Liver (tissue), 9 donors: Measurements from ENCODE around the gene LGALS12. TPM values are rescaled to one million over a fixed set of nuclear protein-coding genes. Genes with fewer than 3 reads are reported as not detected.
"Not testable (repeated sequence)": the region's sequence is repeated elsewhere in the genome, so short reads cannot be mapped to it uniquely, and the experiment has no call there.

Experiments
- DNase-seq: peaks from one replicate; pipeline ENCODE4 v3.0.0-alpha.2; 2017; ENCODE audit warnings: low spot score
- H3K27ac ChIP-seq, 2 donors: one replicate each; pipeline ENCODE4 v1.7.0; 2013; ENCODE audit warnings: inconsistent platforms in 2 of 2, low read length in 2 of 2, control low read depth in 1 of 2, low read depth in 1 of 2, mild to moderate bottlenecking in 1 of 2
- H3K27me3 ChIP-seq, 4 donors: one replicate each; pipeline versions ENCODE4 v1.6.1 to v1.7.0; 2013; ENCODE audit warnings: low read length in 3 of 4, inconsistent platforms in 1 of 4, mild to moderate bottlenecking in 1 of 4, moderate library complexity in 1 of 4; ENCODE audit not compliant: control insufficient read depth in 4 of 4, insufficient read depth in 4 of 4
- H3K36me3 ChIP-seq, 4 donors: one replicate each; pipeline versions ENCODE4 v1.6.1 to v1.7.0; 2013; ENCODE audit warnings: low read length in 3 of 4, mild to moderate bottlenecking in 3 of 4, low read depth in 1 of 4, moderate library complexity in 1 of 4; ENCODE audit not compliant: control insufficient read depth in 4 of 4, insufficient read depth in 3 of 4
- H3K4me1 ChIP-seq, 4 donors: one replicate each; pipeline versions ENCODE4 v1.6.1 to v1.7.0; 2013; ENCODE audit warnings: low read length in 3 of 4, mild to moderate bottlenecking in 3 of 4, moderate library complexity in 1 of 4; ENCODE audit not compliant: control insufficient read depth in 4 of 4, insufficient read depth in 4 of 4
- H3K4me3 ChIP-seq, 3 donors: one replicate each; pipeline versions ENCODE4 v1.6.1 to v1.7.0; 2013; ENCODE audit warnings: low read length in 3 of 3, control low read depth in 1 of 3, low read depth in 1 of 3, mild to moderate bottlenecking in 1 of 3
- H3K9ac ChIP-seq, 2 donors: one replicate each; pipeline ENCODE4 v1.7.0; 2013; ENCODE audit warnings: low read length in 2 of 2, mild to moderate bottlenecking in 2 of 2, moderate library complexity in 2 of 2, control low read depth in 1 of 2, low read depth in 1 of 2
- H3K9me3 ChIP-seq, 4 donors: one replicate each; pipeline versions ENCODE4 v1.6.1 to v1.7.0; 2013; ENCODE audit warnings: low read length in 3 of 4; ENCODE audit not compliant: control insufficient read depth in 4 of 4
- EGR1 ChIP-seq, 2 donors: IDR thresholded peaks; 2 replicates each; pipeline ENCODE4 v1.6.1; 2016 to 2018; ENCODE audit warnings: antibody characterized with exemption in 2 of 2, low read depth in 2 of 2
- FOXA1 ChIP-seq: IDR thresholded peaks from 2 replicates; pipeline ENCODE4 v1.6.1; 2016; ENCODE audit warnings: antibody characterized with exemption
- FOXA2 ChIP-seq: IDR thresholded peaks from 2 replicates; pipeline ENCODE4 v1.6.1; 2016; ENCODE audit warnings: antibody characterized with exemption
- GABPA ChIP-seq, 2 donors: IDR thresholded peaks in 1 of 2; conservative IDR thresholded peaks in 1 of 2; 2 replicates each; pipeline ENCODE4 v1.6.1; 2016; ENCODE audit warnings: antibody characterized with exemption in 2 of 2, mild to moderate bottlenecking in 1 of 2, moderate library complexity in 1 of 2
- HNF4A ChIP-seq, 2 donors: conservative IDR thresholded peaks; 2 replicates each; pipeline ENCODE4 v1.6.1; 2016; ENCODE audit warnings: antibody characterized with exemption in 2 of 2, mild to moderate bottlenecking in 2 of 2
- HNF4G ChIP-seq: IDR thresholded peaks from 2 replicates; pipeline ENCODE4 v1.6.1; 2016; ENCODE audit warnings: antibody characterized with exemption
- JUND ChIP-seq, 2 donors: IDR thresholded peaks; 2 replicates each; pipeline ENCODE4 v1.6.1; 2016; ENCODE audit warnings: antibody characterized with exemption in 2 of 2
- NR2F2 ChIP-seq: IDR thresholded peaks from 2 replicates; pipeline ENCODE4 v1.6.1; 2016; ENCODE audit warnings: antibody characterized with exemption
- RAD21 ChIP-seq, 2 donors: IDR thresholded peaks; 2 replicates each; pipeline ENCODE4 v1.6.1; 2016; ENCODE audit warnings: antibody characterized with exemption in 2 of 2, mild to moderate bottlenecking in 2 of 2
- RXRA ChIP-seq, 2 donors: IDR thresholded peaks; 2 replicates each; pipeline ENCODE4 v1.6.1; 2017 to 2018; ENCODE audit warnings: antibody characterized with exemption in 2 of 2, mild to moderate bottlenecking in 1 of 2
- SP1 ChIP-seq: IDR thresholded peaks from 2 replicates; pipeline ENCODE4 v1.6.1; 2018; ENCODE audit warnings: antibody characterized with exemption, mild to moderate bottlenecking
- TAF1 ChIP-seq: conservative IDR thresholded peaks from 2 replicates; pipeline ENCODE4 v1.6.1; 2016; ENCODE audit warnings: antibody characterized with exemption, mild to moderate bottlenecking
- WGBS: extraction: QIAGEN DNeasy Blood & Tissue Kit; methylation state at CpG from one replicate; pipeline ENCODE4 v1.1.7; 2013; 5-methylcytosine and 5-hydroxymethylcytosine counted together
- polyA plus RNA-seq, 2 donors: library from polyadenylated mRNA; stranded (reverse) in 1 of 2; unstranded in 1 of 2; fragments of 200-250 nt in 1 of 2; fragments of >200 nt in 1 of 2; fragmentation: Nextera tagmentation in 1 of 2; extraction: Ambion mirVana in 1 of 2; gene quantifications; one replicate each; pipeline versions ENCODE4 v1.2.1 to v1.2.3, GENCODE V29; 2013 to 2015
- total RNA-seq, 2 donors: library from RNA; depleted of rRNA; stranded (reverse); fragments of >200 nt; gene quantifications; one replicate each; pipeline ENCODE4 v1.2.3, GENCODE V29; 2014
- TF ChIP-seq, protein P1 (sequence below): IDR thresholded peaks from 2 replicates; pipeline ENCODE4 v1.6.1; 2016; ENCODE audit warnings: antibody characterized with exemption
- TF ChIP-seq, protein P2 (sequence below): IDR thresholded peaks from 2 replicates; pipeline ENCODE4 v1.6.1; 2016; ENCODE audit warnings: antibody characterized with exemption
- TF ChIP-seq, protein P3 (sequence below): IDR thresholded peaks from 2 replicates; pipeline ENCODE4 v1.6.1; 2016; ENCODE audit warnings: antibody characterized with exemption
- TF ChIP-seq, protein P4 (sequence below): IDR thresholded peaks from 2 replicates; pipeline ENCODE4 v1.6.1; 2016; ENCODE audit warnings: antibody characterized with exemption, mild to moderate bottlenecking
- donor health status: healthy.
- donor health status: healthy.
- donor health status: healthy.
- donor health status: healthy.
- donor health status: healthy.

Gene LGALS12
- total and polyA plus RNA-seq, 4 donors: 0.03 to 0.98 TPM; not detected in 2

DNA sequence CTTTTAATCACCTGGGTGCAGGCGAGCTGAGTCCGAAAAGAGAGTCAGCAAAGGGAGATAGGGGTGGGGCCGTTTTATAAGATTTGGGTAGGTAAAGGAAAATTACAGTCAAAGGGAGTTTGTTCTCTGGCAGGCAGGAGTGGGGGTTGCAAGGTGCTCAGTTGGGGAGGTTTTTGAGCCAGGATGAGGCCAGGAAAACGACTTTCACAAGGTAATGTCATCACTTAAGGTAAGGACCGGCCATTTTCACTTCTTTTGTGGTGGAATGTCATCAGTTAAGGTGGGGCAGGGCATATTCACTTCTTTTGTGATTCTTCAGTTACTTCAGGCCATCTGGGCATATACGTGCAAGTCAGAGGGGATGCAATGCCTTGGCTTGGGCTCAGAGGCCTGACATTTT lies 23.5 kb downstream of the LGALS12 start:
- not testable (repeated sequence) for H3K9me3 ChIP-seq, DNase-seq, H3K36me3 ChIP-seq, H3K27me3 ChIP-seq, H3K9ac ChIP-seq, H3K4me1 ChIP-seq, H3K4me3 ChIP-seq, H3K27ac ChIP-seq
- 73% methylated on average over 6 of the region's 6 CpGs for WGBS

DNA sequence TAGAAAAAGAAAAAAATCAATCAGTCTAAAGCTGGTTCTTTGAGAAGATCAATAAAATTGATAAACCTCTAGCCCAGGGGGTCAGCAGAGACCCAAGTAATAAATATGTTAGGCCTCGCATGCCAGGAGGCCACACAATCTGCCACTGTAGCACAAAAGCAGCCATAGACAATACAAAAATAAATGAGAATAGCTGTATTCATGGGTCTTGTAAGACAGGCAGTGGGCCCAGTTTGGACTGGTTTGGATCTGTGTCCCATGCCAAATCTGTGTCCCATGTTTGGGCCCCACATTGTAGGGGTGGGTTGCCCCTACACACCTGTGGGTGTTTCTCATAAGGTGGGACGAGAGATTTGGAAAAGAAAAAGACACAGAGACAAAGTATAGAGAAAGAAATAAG lies 24.1 kb downstream of the LGALS12 start:
- H3K4me1 ChIP-seq: peaks cover 0 to 5% (median under 1%) of the 10 kb centered on the region in 4 donors
- no peaks in the 10 kb centered on the region for H3K27me3 ChIP-seq
- H3K9ac ChIP-seq: no peak overlapping the region
- no peak for TF ChIP-seq HNF4G
- TF ChIP-seq FOXA1: no peak
- no peak for TF ChIP-seq NR2F2
- no peak for TF ChIP-seq EGR1 (IDR thresholded peaks at IDR 0.05; ENCODE audit: low read depth in 2 of 2)
- TF ChIP-seq, protein P1, sequence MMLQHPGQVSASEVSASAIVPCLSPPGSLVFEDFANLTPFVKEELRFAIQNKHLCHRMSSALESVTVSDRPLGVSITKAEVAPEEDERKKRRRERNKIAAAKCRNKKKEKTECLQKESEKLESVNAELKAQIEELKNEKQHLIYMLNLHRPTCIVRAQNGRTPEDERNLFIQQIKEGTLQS: no peak
- TF ChIP-seq HNF4A (conservative IDR thresholded peaks at IDR 0.05): no peak
- no peak for TF ChIP-seq TAF1
- TF ChIP-seq, protein P2, sequence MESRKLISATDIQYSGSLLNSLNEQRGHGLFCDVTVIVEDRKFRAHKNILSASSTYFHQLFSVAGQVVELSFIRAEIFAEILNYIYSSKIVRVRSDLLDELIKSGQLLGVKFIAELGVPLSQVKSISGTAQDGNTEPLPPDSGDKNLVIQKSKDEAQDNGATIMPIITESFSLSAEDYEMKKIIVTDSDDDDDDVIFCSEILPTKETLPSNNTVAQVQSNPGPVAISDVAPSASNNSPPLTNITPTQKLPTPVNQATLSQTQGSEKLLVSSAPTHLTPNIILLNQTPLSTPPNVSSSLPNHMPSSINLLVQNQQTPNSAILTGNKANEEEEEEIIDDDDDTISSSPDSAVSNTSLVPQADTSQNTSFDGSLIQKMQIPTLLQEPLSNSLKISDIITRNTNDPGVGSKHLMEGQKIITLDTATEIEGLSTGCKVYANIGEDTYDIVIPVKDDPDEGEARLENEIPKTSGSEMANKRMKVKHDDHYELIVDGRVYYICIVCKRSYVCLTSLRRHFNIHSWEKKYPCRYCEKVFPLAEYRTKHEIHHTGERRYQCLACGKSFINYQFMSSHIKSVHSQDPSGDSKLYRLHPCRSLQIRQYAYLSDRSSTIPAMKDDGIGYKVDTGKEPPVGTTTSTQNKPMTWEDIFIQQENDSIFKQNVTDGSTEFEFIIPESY: no peak
- no peak for TF ChIP-seq FOXA2
- no peak for TF ChIP-seq SP1
- TF ChIP-seq, protein P3, sequence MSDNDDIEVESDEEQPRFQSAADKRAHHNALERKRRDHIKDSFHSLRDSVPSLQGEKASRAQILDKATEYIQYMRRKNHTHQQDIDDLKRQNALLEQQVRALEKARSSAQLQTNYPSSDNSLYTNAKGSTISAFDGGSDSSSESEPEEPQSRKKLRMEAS: no peak
- TF ChIP-seq GABPA (IDR thresholded peaks at IDR 0.05 in 1 of 2, conservative IDR thresholded peaks at IDR 0.05 in 1 of 2): no peak
- TF ChIP-seq RXRA (IDR thresholded peaks at IDR 0.05): no peak
- no peak for TF ChIP-seq JUND (IDR thresholded peaks at IDR 0.05)
- TF ChIP-seq, protein P4, sequence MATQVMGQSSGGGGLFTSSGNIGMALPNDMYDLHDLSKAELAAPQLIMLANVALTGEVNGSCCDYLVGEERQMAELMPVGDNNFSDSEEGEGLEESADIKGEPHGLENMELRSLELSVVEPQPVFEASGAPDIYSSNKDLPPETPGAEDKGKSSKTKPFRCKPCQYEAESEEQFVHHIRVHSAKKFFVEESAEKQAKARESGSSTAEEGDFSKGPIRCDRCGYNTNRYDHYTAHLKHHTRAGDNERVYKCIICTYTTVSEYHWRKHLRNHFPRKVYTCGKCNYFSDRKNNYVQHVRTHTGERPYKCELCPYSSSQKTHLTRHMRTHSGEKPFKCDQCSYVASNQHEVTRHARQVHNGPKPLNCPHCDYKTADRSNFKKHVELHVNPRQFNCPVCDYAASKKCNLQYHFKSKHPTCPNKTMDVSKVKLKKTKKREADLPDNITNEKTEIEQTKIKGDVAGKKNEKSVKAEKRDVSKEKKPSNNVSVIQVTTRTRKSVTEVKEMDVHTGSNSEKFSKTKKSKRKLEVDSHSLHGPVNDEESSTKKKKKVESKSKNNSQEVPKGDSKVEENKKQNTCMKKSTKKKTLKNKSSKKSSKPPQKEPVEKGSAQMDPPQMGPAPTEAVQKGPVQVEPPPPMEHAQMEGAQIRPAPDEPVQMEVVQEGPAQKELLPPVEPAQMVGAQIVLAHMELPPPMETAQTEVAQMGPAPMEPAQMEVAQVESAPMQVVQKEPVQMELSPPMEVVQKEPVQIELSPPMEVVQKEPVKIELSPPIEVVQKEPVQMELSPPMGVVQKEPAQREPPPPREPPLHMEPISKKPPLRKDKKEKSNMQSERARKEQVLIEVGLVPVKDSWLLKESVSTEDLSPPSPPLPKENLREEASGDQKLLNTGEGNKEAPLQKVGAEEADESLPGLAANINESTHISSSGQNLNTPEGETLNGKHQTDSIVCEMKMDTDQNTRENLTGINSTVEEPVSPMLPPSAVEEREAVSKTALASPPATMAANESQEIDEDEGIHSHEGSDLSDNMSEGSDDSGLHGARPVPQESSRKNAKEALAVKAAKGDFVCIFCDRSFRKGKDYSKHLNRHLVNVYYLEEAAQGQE: no peak
- no peak for TF ChIP-seq RAD21 (IDR thresholded peaks at IDR 0.05)
- no peaks in the 10 kb centered on the region for H3K9me3 ChIP-seq
- no peak overlapping the region for H3K27ac ChIP-seq
- H3K4me3 ChIP-seq: no peak overlapping the region
- no peak for DNase-seq
- WGBS: 94% methylated on average over 2 of the region's 2 CpGs
- H3K36me3 ChIP-seq: no peaks in the 10 kb centered on the region
